ENCODE results near the gene ADGB.
A peak's percentile ranks its signal among the peaks of the same experiment; 100 is the strongest.
"Not testable (repeated sequence)": the region's sequence is repeated elsewhere in the genome, so short reads cannot be mapped to it uniquely, and the experiment has no call there.

ADGB gene

GRCh38 chr6:146770275-146770964 is 171.6 kb downstream of the ADGB start:
- no peak for DNase-seq

GRCh38 chr6:146770965-146771735 is 172.4 kb downstream of the ADGB start:
- no peak for DNase-seq

GRCh38 chr6:146775220-146775619 is 176.4 kb downstream of the ADGB start:
- DNase-seq: no peak

GRCh38 chr6:146781836-146782235 is 183.1 kb downstream of the ADGB start:
- no peak for DNase-seq

GRCh38 chr6:146785001-146785585 is 186.3 kb downstream of the ADGB start:
- DNase-seq: peak; percentile 27 to 45

GRCh38 chr6:146787876-146788508 is 189.2 kb downstream of the ADGB start:
- DNase-seq: no peak

- no peak for DNase-seq
Measured at GRCh38 chr6:146790561-146791091, 191.9 kb downstream of the ADGB start.

- DNase-seq: no peak
Measured at GRCh38 chr6:146791930-146792329, 193.2 kb downstream of the ADGB start.

GRCh38 chr6:146793218-146793617 is 194.4 kb downstream of the ADGB start:
- DNase-seq: not testable (repeated sequence)

- DNase-seq: no peak
Measured at GRCh38 chr6:146795479-146796133, 196.8 kb downstream of the ADGB start.

GRCh38 chr6:146803167-146803566 is 204.4 kb downstream of the ADGB start:
- DNase-seq: not testable (repeated sequence)

GRCh38 chr6:146803601-146804000 is 204.8 kb downstream of the ADGB start:
- DNase-seq: no peak

GRCh38 chr6:146805546-146806325 is 207.0 kb downstream of the ADGB start:
- no peak for DNase-seq

GRCh38 chr6:146809014-146809413 is 210.2 kb downstream of the ADGB start:
- DNase-seq: not testable (repeated sequence)

- DNase-seq: not testable (repeated sequence)
Measured at GRCh38 chr6:146812811-146813321, 214.1 kb downstream of the ADGB start.

GRCh38 chr6:146813554-146813953 is 214.8 kb downstream of the ADGB start:
- DNase-seq: no peak

GRCh38 chr6:146814148-146814750 is 215.5 kb downstream of the ADGB start:
- no peak for DNase-seq

GRCh38 chr6:146815511-146816462 is 217.0 kb downstream of the ADGB start:
- DNase-seq: not testable (repeated sequence)

GRCh38 chr6:146819596-146820320 is 221.0 kb downstream of the ADGB start:
- no peak for DNase-seq
